Trophoblast cell (in vitro differentiated cells and primary cell): ENCODE data around the gene ARID3A.

Experiments used
- DNase-seq, 2 donors: peaks; one replicate each; pipeline ENCODE4 v3.0.0-alpha.2; 2016
- H2AFZ ChIP-seq: 2 replicates; pipeline ENCODE4 v1.6.1; 2013; ENCODE audit warnings: low read length, moderate library complexity, mild to moderate bottlenecking; ENCODE audit not compliant: insufficient read depth, poor library complexity
- H2AK5ac ChIP-seq: 2 replicates; pipeline ENCODE4 v1.6.1; 2013; ENCODE audit warnings: mild to moderate bottlenecking, low read length
- H2BK120ac ChIP-seq: 2 replicates; pipeline ENCODE4 v1.6.1; 2013; ENCODE audit warnings: low read length, mild to moderate bottlenecking, moderate library complexity; ENCODE audit not compliant: insufficient read depth, poor library complexity
- H2BK12ac ChIP-seq: 2 replicates; pipeline ENCODE4 v1.6.1; 2013; ENCODE audit warnings: mild to moderate bottlenecking, low read length, moderate library complexity
- H2BK5ac ChIP-seq: 2 replicates; pipeline ENCODE4 v1.6.1; 2013; ENCODE audit warnings: low read length, low read depth, moderate library complexity, mild to moderate bottlenecking; ENCODE audit not compliant: poor library complexity
- H3K14ac ChIP-seq: 2 replicates; pipeline ENCODE4 v1.6.1; 2013; ENCODE audit warnings: mild to moderate bottlenecking, low read length
- H3K18ac ChIP-seq: 2 replicates; pipeline ENCODE4 v1.6.1; 2013; ENCODE audit warnings: mild to moderate bottlenecking, low read length
- H3K23ac ChIP-seq: 2 replicates; pipeline ENCODE4 v1.6.1; 2013; ENCODE audit warnings: low read length
- H3K27ac ChIP-seq: 2 replicates; pipeline ENCODE4 v1.5.1; 2013; ENCODE audit warnings: low read depth, mild to moderate bottlenecking, inconsistent platforms, low read length, moderate library complexity
- H3K27me3 ChIP-seq: 2 replicates; pipeline ENCODE4 v1.6.1; 2013; ENCODE audit warnings: inconsistent platforms, mild to moderate bottlenecking, low read length, moderate library complexity; ENCODE audit not compliant: insufficient read depth
- H3K36me3 ChIP-seq, 2 experiments: 1 replicate in 1 of 2; 2 replicates in 1 of 2; pipeline ENCODE4 v1.6.1; 2013; ENCODE audit warnings: low read length in 2 of 2, mild to moderate bottlenecking in 2 of 2, moderate library complexity in 1 of 2; ENCODE audit not compliant: insufficient read depth in 2 of 2, control insufficient read depth in 1 of 2
- H3K4ac ChIP-seq: 2 replicates; pipeline ENCODE4 v1.6.1; 2013; ENCODE audit warnings: low read depth, mild to moderate bottlenecking, low read length, moderate library complexity
- H3K4me1 ChIP-seq, 2 experiments: 1 replicate in 1 of 2; 2 replicates in 1 of 2; pipeline ENCODE4 v1.6.1; 2013; ENCODE audit warnings: low read length in 2 of 2, mild to moderate bottlenecking in 2 of 2, moderate library complexity in 1 of 2; ENCODE audit not compliant: insufficient read depth in 2 of 2, control insufficient read depth in 1 of 2
- H3K4me2 ChIP-seq: 2 replicates; pipeline ENCODE4 v1.6.1; 2013; ENCODE audit warnings: inconsistent platforms, mild to moderate bottlenecking, low read length, moderate library complexity
- H3K4me3 ChIP-seq: 2 replicates; pipeline ENCODE4 v1.5.1; 2013; ENCODE audit warnings: mild to moderate bottlenecking, low read depth, low read length, inconsistent platforms
- H3K79me1 ChIP-seq: one replicate; pipeline ENCODE4 v1.6.1; 2013; ENCODE audit warnings: low read length
- H3K79me2 ChIP-seq: 2 replicates; pipeline ENCODE4 v1.6.1; 2013; ENCODE audit warnings: low read length, mild to moderate bottlenecking; ENCODE audit not compliant: control insufficient read depth, insufficient read depth, poor library complexity
- H3K9ac ChIP-seq: 2 replicates; pipeline ENCODE4 v1.6.1; 2013; ENCODE audit warnings: mild to moderate bottlenecking, low read length
- H3K9me3 ChIP-seq: 2 replicates; pipeline ENCODE4 v1.6.1; 2013; ENCODE audit warnings: low read depth, mild to moderate bottlenecking, control low read depth, inconsistent platforms, low read length; ENCODE audit not compliant: insufficient read depth
- H4K12ac ChIP-seq: 2 replicates; pipeline ENCODE4 v1.6.1; 2013; ENCODE audit warnings: low read depth, mild to moderate bottlenecking, low read length, moderate library complexity
- H4K8ac ChIP-seq: 2 replicates; pipeline ENCODE4 v1.6.1; 2013; ENCODE audit warnings: low read depth, mild to moderate bottlenecking, low read length, moderate library complexity
- H4K91ac ChIP-seq: one replicate; pipeline ENCODE4 v1.6.1; 2013; ENCODE audit warnings: low read depth, mild to moderate bottlenecking, low read length, moderate library complexity
- WGBS: extraction: QIAGEN DNeasy Blood & Tissue Kit; methylation state at CpG from one replicate; pipeline ENCODE4 v1.1.7; 2013; ENCODE audit warnings: missing lambda C conversion rate; ENCODE audit not compliant: insufficient read length, insufficient coverage; ENCODE audit errors: extremely low coverage; 5-methylcytosine and 5-hydroxymethylcytosine counted together

The ARID3A gene

DNA sequence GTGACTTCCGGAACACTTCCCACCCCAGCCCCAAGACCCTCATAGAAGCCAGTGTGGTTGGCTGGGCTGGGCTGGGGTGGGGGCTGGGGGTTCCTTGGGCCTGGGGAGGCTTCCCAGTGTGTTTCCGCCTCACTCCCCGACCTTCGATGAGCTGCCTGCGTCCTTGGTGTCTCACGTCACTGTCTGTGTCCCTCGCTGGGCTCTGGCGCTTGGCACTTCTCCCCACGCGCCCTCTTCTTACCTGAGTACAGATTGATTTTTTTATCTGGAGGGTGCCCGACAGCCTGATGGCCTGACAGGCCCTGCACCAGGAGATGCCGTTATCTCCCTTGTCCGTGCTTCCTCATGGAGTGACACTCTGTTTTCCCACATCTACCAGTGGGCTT is 66.8 kb downstream of the ARID3A start:
- Histone ChIP-seq H2BK120ac (peak overlapping the region; percentile 64), H3K9ac (no peak overlapping the region), H3K4me3 (no peak overlapping the region), H2BK5ac (peak overlapping the region; percentile 26), H2AFZ (peak overlapping the region; percentile 21), H3K4me1 (peaks cover 23 to 26% of the 10 kb centered on the region in 2 experiments), H2BK12ac (peak overlapping the region; percentile 71), H3K27ac (peak overlapping the region; percentile 20), H3K4me2 (no peak overlapping the region), H3K79me2 (no peaks in the 10 kb centered on the region), H3K79me1 (peaks cover 9% of the 10 kb centered on the region), H3K14ac (peak overlapping the region; percentile 73), H4K91ac (peak overlapping the region; percentile 72), H4K12ac (peak overlapping the region; percentile 7), H3K27me3 (no peaks in the 10 kb centered on the region), H3K23ac (no peak overlapping the region), H3K36me3 (peaks cover 51 to 56% of the 10 kb centered on the region in 2 experiments), H3K9me3 (peaks cover 5% of the 10 kb centered on the region), H3K4ac (no peak overlapping the region), H4K8ac (peak overlapping the region; percentile 51), H3K18ac (peak overlapping the region; percentile 16), H2AK5ac (no peak overlapping the region)
- no peak for DNase-seq
- no CpG with 5 or more reads among the region's 13 CpGs for WGBS

DNA sequence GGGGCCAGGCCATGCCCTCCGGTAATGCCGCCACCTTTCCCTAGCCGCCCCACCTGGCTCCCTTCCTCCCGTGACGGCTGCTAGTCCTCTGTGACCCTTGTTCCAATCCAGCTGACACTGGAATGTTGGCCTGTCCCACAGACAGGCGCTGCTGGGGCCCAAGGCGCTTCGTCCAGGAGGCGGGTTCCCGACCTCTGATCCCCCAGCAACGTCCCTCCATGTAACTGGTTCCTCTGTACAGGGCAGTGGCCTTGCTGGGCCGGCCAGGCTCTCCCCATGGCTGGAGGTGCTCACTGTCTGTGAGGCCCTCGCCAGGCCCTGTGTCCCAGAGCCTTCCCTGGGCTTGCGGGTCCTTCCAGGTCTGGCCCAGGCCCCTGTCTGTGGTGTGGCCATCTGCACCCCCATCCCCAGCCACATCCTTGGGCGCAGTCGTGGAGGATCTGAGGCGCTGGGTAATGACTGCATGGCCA is 67.6 kb downstream of the ARID3A start:
- no peak overlapping the region for H3K4me3 ChIP-seq
- H3K79me1 ChIP-seq: peaks cover 9% of the 10 kb centered on the region
- peak overlapping the region; percentile 71 for H2BK12ac ChIP-seq
- peak overlapping the region; percentile 23 for H3K14ac ChIP-seq
- peaks cover 5% of the 10 kb centered on the region for H3K9me3 ChIP-seq
- peak overlapping the region; percentile 20 for H3K27ac ChIP-seq
- peak; percentile 82 for DNase-seq
- H3K23ac ChIP-seq: no peak overlapping the region
- no peak overlapping the region for H3K4ac ChIP-seq
- no peak overlapping the region for H3K9ac ChIP-seq
- peak overlapping the region; percentile 72 for H4K91ac ChIP-seq
- WGBS: no CpG with 5 or more reads among the region's 17 CpGs
- H2AK5ac ChIP-seq: peak overlapping the region; percentile 13
- no peak overlapping the region for H2AFZ ChIP-seq
- H3K79me2 ChIP-seq: no peaks in the 10 kb centered on the region
- peak overlapping the region; percentile 1 for H4K8ac ChIP-seq
- H2BK120ac ChIP-seq: peak overlapping the region; percentile 64
- no peak overlapping the region for H3K4me2 ChIP-seq
- H3K4me1 ChIP-seq: peaks cover 23 to 26% of the 10 kb centered on the region in 2 experiments
- peak overlapping the region; percentile 26 for H2BK5ac ChIP-seq
- H3K18ac ChIP-seq: peak overlapping the region; percentile 16
- H3K36me3 ChIP-seq: peaks cover 46 to 51% of the 10 kb centered on the region in 2 experiments
- H3K27me3 ChIP-seq: no peaks in the 10 kb centered on the region
- H4K12ac ChIP-seq: no peak overlapping the region

DNA sequence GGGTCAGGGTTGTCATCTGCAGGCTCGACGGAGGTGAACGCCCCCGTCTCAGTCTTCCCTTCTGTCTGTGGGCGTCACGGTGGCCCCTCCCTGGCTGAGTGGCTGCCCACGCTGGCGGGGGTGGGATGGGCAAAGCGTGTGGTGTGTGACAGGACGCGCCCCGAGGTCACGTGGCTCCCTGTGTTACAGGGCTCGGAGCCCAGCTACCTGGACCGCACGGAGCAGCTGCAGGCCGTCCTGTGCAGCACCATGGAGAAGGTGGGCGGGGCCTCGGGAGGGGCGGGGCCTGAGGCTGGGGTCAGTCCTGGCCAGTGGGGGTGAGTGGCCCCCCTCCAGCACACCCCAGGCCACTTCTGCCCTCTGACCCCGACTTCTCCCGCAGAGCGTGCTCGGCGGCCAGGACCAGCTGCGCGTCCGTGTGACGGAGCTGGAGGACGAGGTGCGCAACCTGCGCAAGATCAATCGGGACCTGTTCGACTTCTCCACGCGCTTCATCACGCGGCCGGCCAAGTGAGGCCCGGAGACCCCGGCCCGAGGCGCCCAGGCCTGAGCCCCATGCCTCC is 68.1 kb downstream of the ARID3A start:
- peak overlapping the region; percentile 30 for H2BK12ac ChIP-seq
- H3K36me3 ChIP-seq: peaks cover 42 to 47% of the 10 kb centered on the region in 2 experiments
- H3K18ac ChIP-seq: peak overlapping the region; percentile 62
- no peak overlapping the region for H2BK5ac ChIP-seq
- no peak overlapping the region for H2AFZ ChIP-seq
- peak overlapping the region; percentile 39 for H3K14ac ChIP-seq
- no peak overlapping the region for H3K23ac ChIP-seq
- no peak overlapping the region for H3K4me2 ChIP-seq
- no CpG with 5 or more reads among the region's 43 CpGs for WGBS
- H3K79me2 ChIP-seq: no peaks in the 10 kb centered on the region
- H3K9ac ChIP-seq: no peak overlapping the region
- peaks cover 23 to 26% of the 10 kb centered on the region in 2 experiments for H3K4me1 ChIP-seq
- H3K27me3 ChIP-seq: no peaks in the 10 kb centered on the region
- H2AK5ac ChIP-seq: peak overlapping the region; percentile 73
- no peak overlapping the region for H4K12ac ChIP-seq
- peak overlapping the region; percentile 36 for H3K4ac ChIP-seq
- peak overlapping the region; percentile 28 for H2BK120ac ChIP-seq
- peak overlapping the region; percentile 1 for H4K8ac ChIP-seq
- H3K79me1 ChIP-seq: peaks cover 9% of the 10 kb centered on the region
- peak overlapping the region; percentile 45 for H4K91ac ChIP-seq
- DNase-seq: no peak
- peaks cover 5% of the 10 kb centered on the region for H3K9me3 ChIP-seq
- H3K27ac ChIP-seq: peak overlapping the region; percentile 20
- H3K4me3 ChIP-seq: no peak overlapping the region

DNA sequence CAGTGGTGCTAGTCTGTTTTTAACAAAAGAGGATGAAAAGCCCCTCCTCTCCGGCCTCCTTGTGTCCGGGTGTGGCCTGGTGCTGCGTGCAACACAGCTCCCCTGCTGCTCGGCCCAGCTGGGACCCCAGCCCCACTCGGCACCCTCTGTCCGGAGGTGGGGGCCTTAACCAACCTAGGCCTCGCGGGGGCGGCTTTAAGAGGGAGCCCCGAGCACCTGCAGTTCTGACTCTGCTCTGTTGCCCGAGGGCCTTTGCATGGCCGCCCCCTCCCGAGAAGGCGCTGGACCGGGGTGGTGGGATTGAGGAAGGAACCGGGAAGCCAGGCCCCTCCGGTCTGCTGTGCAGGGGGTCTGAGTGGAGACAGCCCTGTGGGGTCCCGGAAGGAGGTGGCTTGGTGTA is 68.7 kb downstream of the ARID3A start:
- no peak overlapping the region for H3K4ac ChIP-seq
- H3K4me3 ChIP-seq: no peak overlapping the region
- no peak overlapping the region for H3K27ac ChIP-seq
- peaks cover 9% of the 10 kb centered on the region for H3K79me1 ChIP-seq
- H2BK5ac ChIP-seq: no peak overlapping the region
- no peak overlapping the region for H3K23ac ChIP-seq
- H3K18ac ChIP-seq: no peak overlapping the region
- no peak overlapping the region for H4K8ac ChIP-seq
- no peak for DNase-seq
- WGBS: no CpG with 5 or more reads among the region's 18 CpGs
- peaks cover 40 to 42% of the 10 kb centered on the region in 2 experiments for H3K36me3 ChIP-seq
- H3K4me1 ChIP-seq: peaks cover 23 to 26% of the 10 kb centered on the region in 2 experiments
- H3K9ac ChIP-seq: no peak overlapping the region
- H4K91ac ChIP-seq: no peak overlapping the region
- no peaks in the 10 kb centered on the region for H3K79me2 ChIP-seq
- H2BK120ac ChIP-seq: no peak overlapping the region
- no peak overlapping the region for H2AK5ac ChIP-seq
- H2AFZ ChIP-seq: no peak overlapping the region
- H3K9me3 ChIP-seq: peaks cover 7% of the 10 kb centered on the region
- no peak overlapping the region for H2BK12ac ChIP-seq
- no peaks in the 10 kb centered on the region for H3K27me3 ChIP-seq
- H3K4me2 ChIP-seq: no peak overlapping the region
- no peak overlapping the region for H4K12ac ChIP-seq
- no peak overlapping the region for H3K14ac ChIP-seq
